HEK293 (cell line): Measurements from ENCODE around the gene KMT2D.

Source experiments
- CTCF ChIA-PET: fragments of 350-600 bp; formaldehyde crosslinking; extraction: SDS; loops from one replicate; lab custom pipeline; 2021; ENCODE audit warnings: antibody characterized with exemption; lab: Yijun Ruan, JAX
- POLR2A ChIA-PET: fragments of 300-600 bp; formaldehyde crosslinking; extraction: SDS; loops from one replicate; lab custom pipeline; 2020; ENCODE audit warnings: antibody characterized with exemption, inconsistent platforms; lab: Yijun Ruan, JAX
- H3K27ac ChIP-seq: fragments of 200-500 bp; sonication (Bioruptor generic); 2 replicates; pipeline ENCODE4 v1.5.1; 2014; ENCODE audit warnings: low read depth, low read length, control low read depth, inconsistent platforms; ENCODE audit errors: extremely low read depth
- H3K36me3 ChIP-seq, 2 experiments: fragments of 200-500 bp in 1 of 2; sonication (Bioruptor generic) in 1 of 2; 1 replicate in 1 of 2; 2 replicates in 1 of 2; pipeline ENCODE4 v1.5.1; 2014 to 2017; ENCODE audit warnings: inconsistent platforms in 2 of 2, low read length in 2 of 2; ENCODE audit not compliant: control insufficient read depth in 2 of 2, insufficient read depth in 1 of 2
- H3K4me1 ChIP-seq: fragments of 200-500 bp; sonication (Bioruptor generic); 2 replicates; pipeline ENCODE4 v1.5.1; 2014; ENCODE audit warnings: mild to moderate bottlenecking, low read length, inconsistent platforms; ENCODE audit not compliant: control insufficient read depth, insufficient read depth
- H3K4me3 ChIP-seq: 2 replicates; pipeline ENCODE4 v1.5.1; 2011; ENCODE audit warnings: low read depth, mild to moderate bottlenecking, control low read depth, low read length, moderate library complexity
- H3K9me3 ChIP-seq: fragments of 200-500 bp; sonication (Bioruptor generic); 2 replicates; pipeline ENCODE4 v1.5.1; 2014; ENCODE audit warnings: low read depth, low read length, inconsistent platforms; ENCODE audit not compliant: control insufficient read depth, insufficient read depth
- GFI1B ChIP-seq: fragments of 450-650 bp; formaldehyde crosslinking; IDR thresholded peaks from 2 replicates; pipeline ENCODE4 v1.5.1; 2016; ENCODE audit warnings: missing biosample characterization, missing genetic modification characterization
- HIC1 ChIP-seq: fragments of 450-650 bp; formaldehyde crosslinking; IDR thresholded peaks from 2 replicates; pipeline ENCODE4 v1.5.1; 2016; ENCODE audit warnings: missing biosample characterization, missing genetic modification characterization
- MEIS1 ChIP-seq: sonication (generic); formaldehyde crosslinking; IDR thresholded peaks from 2 replicates; pipeline ENCODE4 v1.8.1; 2022; ENCODE audit warnings: missing genetic modification reagents, mild to moderate bottlenecking, borderline replicate concordance
- MZF1 ChIP-seq: fragments of 450-650 bp; formaldehyde crosslinking; IDR thresholded peaks from 2 replicates; pipeline ENCODE4 v1.5.1; 2017; ENCODE audit warnings: missing biosample characterization, missing genetic modification characterization, borderline replicate concordance
- SALL2 ChIP-seq: fragments of 450-650 bp; formaldehyde crosslinking; IDR thresholded peaks from 2 replicates; pipeline ENCODE4 v1.5.0; 2017; ENCODE audit warnings: missing biosample characterization, mild to moderate bottlenecking, missing genetic modification characterization, borderline replicate concordance
- SP2 ChIP-seq: fragments of 450-650 bp; formaldehyde crosslinking; IDR thresholded peaks from 2 replicates; pipeline ENCODE4 v1.5.1; 2016; ENCODE audit warnings: missing biosample characterization, missing genetic modification characterization
- ZNF169 ChIP-seq: fragments of 450-650 bp; formaldehyde crosslinking; IDR thresholded peaks from 2 replicates; pipeline ENCODE4 v1.5.1; 2016; ENCODE audit warnings: missing biosample characterization, missing genetic modification characterization
- ZNF280D ChIP-seq: fragments of 450-650 bp; formaldehyde crosslinking; IDR thresholded peaks from 2 replicates; pipeline ENCODE4 v1.5.1; 2016; ENCODE audit warnings: missing biosample characterization, missing genetic modification characterization
- ZNF350 ChIP-seq: fragments of 450-650 bp; formaldehyde crosslinking; IDR thresholded peaks from 2 replicates; pipeline ENCODE4 v1.5.0; 2017; ENCODE audit warnings: missing biosample characterization, mild to moderate bottlenecking, missing genetic modification characterization
- ZNF354C ChIP-seq: fragments of 450-650 bp; formaldehyde crosslinking; IDR thresholded peaks from 2 replicates; pipeline ENCODE4 v1.5.1; 2016; ENCODE audit warnings: missing biosample characterization, missing genetic modification characterization, low read depth, borderline replicate concordance
- ZNF394 ChIP-seq: fragments of 450-650 bp; formaldehyde crosslinking; IDR thresholded peaks from 2 replicates; pipeline ENCODE4 v1.5.1; 2016; ENCODE audit warnings: missing biosample characterization, missing genetic modification characterization, mild to moderate bottlenecking, moderate library complexity, borderline replicate concordance
- ZNF48 ChIP-seq: fragments of 450-650 bp; formaldehyde crosslinking; IDR thresholded peaks from 2 replicates; pipeline ENCODE4 v1.5.1; 2016; ENCODE audit warnings: missing biosample characterization, missing genetic modification characterization
- ZNF549 ChIP-seq: fragments of 450-650 bp; IDR thresholded peaks from 2 replicates; pipeline ENCODE4 v1.5.1; 2018; ENCODE audit warnings: missing biosample characterization, missing genetic modification characterization, mild to moderate bottlenecking, inconsistent platforms, moderate library complexity
- ZNF76 ChIP-seq: fragments of 450-650 bp; formaldehyde crosslinking; IDR thresholded peaks from 2 replicates; pipeline ENCODE4; 2016; ENCODE audit warnings: low read depth, missing biosample characterization, missing genetic modification characterization, borderline replicate concordance
- ZSCAN23 ChIP-seq: fragments of 450-650 bp; formaldehyde crosslinking; IDR thresholded peaks from 2 replicates; pipeline ENCODE4 v1.5.1; 2016; ENCODE audit warnings: missing biosample characterization, missing genetic modification characterization

Gene KMT2D

GRCh38 chr12:49041881-49042484, 18.6 kb downstream of the KMT2D start:
- H3K27ac ChIP-seq, result no peak overlapping the region
- ChIA-PET POLR2A (no interaction called here), CTCF (interaction anchor here (1.0 to 2.0 kb wide), 2 partner anchors 23 to 57 kb away, joined by 5 to 6 read pairs; no protein-coding TSS in a partner anchor)
- H3K36me3 ChIP-seq, result peaks cover 13 to 99% of the 10 kb centered on the region in 2 experiments
- H3K4me3 ChIP-seq, result no peak overlapping the region
- H3K9me3 ChIP-seq, result no peaks in the 10 kb centered on the region
- H3K4me1 ChIP-seq, result no peaks in the 10 kb centered on the region
- TF ChIP-seq SP2 (tag by site-specific recombination) (peak; percentile 34), HIC1 (0 out of 2 replicates have a peak, but pooled peaks have one; percentile 16), SALL2 (tag by site-specific recombination) (no peak)

GRCh38 chr12:49041036-49041880, 19.3 kb downstream of the KMT2D start:
- Histone ChIP-seq H3K36me3 (peaks cover 16 to 98% of the 10 kb centered on the region in 2 experiments), H3K27ac (no peak overlapping the region), H3K4me3 (no peak overlapping the region), H3K9me3 (no peaks in the 10 kb centered on the region), H3K4me1 (no peaks in the 10 kb centered on the region)
- TF ChIP-seq ZNF76 (no peak), MEIS1 (CRISPR knock-in tag) (no peak), GFI1B (tag by site-specific recombination) (no peak), ZNF394 (tag by site-specific recombination) (peak; percentile 49; the same call in 1 of the 2 replicates), ZNF350 (tag by site-specific recombination) (no peak)
- ChIA-PET CTCF (interaction anchor here (1.0 to 1.1 kb wide), 2 partner anchors 22 to 51 kb away, joined by 3 to 5 read pairs; no protein-coding TSS in a partner anchor), POLR2A (interaction anchor here (0.5 kb wide), 1 partner anchor 60 kb away, joined by 3 read pairs; no protein-coding TSS in a partner anchor)

- Histone ChIP-seq H3K4me1 (no peaks in the 10 kb centered on the region), H3K9me3 (no peaks in the 10 kb centered on the region), H3K27ac (no peak overlapping the region), H3K4me3 (no peak overlapping the region)
- TF ChIP-seq MZF1 (tag by site-specific recombination), result no peak
- no peak for TF ChIP-seq ZNF549 (tag by site-specific recombination)
- TF ChIP-seq ZNF48, result no peak
- TF ChIP-seq ZNF169 (tag by site-specific recombination), result no peak
- no peak for TF ChIP-seq ZNF280D (tag by site-specific recombination)
- no peak for TF ChIP-seq ZSCAN23 (tag by site-specific recombination)
- no peak for TF ChIP-seq ZNF354C (tag by site-specific recombination)
- 0 out of 2 replicates have a peak, but pooled peaks have one; percentile 43 for TF ChIP-seq HIC1
- TF ChIP-seq, all 188 proteins: peak for 1
- peaks cover 21 to 97% of the 10 kb centered on the region in 2 experiments for H3K36me3 ChIP-seq
- ChIA-PET CTCF (interaction anchor here (0.5 to 1.6 kb wide), 3 partner anchors 38 to 52 kb away, joined by 3 to 5 read pairs (median 4); no protein-coding TSS in a partner anchor), POLR2A (interaction anchor here (0.5 to 1.5 kb wide), 2 partner anchors 9 to 61 kb away, joined by 3 to 6 read pairs; no protein-coding TSS in a partner anchor)
Measured at GRCh38 chr12:49040364-49040855, 20.2 kb downstream of the KMT2D start.
